Kidney epithelial cell (primary cell): ENCODE measurements around the gene PLXNA2. TPM values are rescaled to one million over a fixed set of nuclear protein-coding genes. Genes with fewer than 3 reads are reported as not detected.

Experiments used
- DNase-seq: peaks from one replicate; pipeline ENCODE4 v3.0.0-alpha.2; 2010; ENCODE audit warnings: low read depth
- H3K27me3 ChIP-seq: 2 replicates; pipeline ENCODE4 v1.6.0; 2011; ENCODE audit warnings: low read length; ENCODE audit not compliant: control insufficient read depth, insufficient read depth
- H3K36me3 ChIP-seq: 2 replicates; pipeline ENCODE4 v1.5.1; 2011; ENCODE audit warnings: low read length; ENCODE audit not compliant: control insufficient read depth, insufficient read depth
- H3K4me3 ChIP-seq: 2 replicates; pipeline ENCODE4 v1.5.1; 2011; ENCODE audit warnings: low read depth, mild to moderate bottlenecking, control low read depth, low read length
- total RNA-seq: library from RNA; depleted of rRNA; stranded (reverse); fragments of >200 nt; gene quantifications from 2 replicates; pipeline ENCODE4 v1.2.3, GENCODE V29; 2015
- TF ChIP-seq, protein P1 (sequence below): IDR thresholded peaks from 2 replicates; pipeline ENCODE4 v1.5.1; 2011; ENCODE audit warnings: mild to moderate bottlenecking, moderate library complexity, low read length, control low read depth, inconsistent platforms; ENCODE audit not compliant: insufficient read depth, poor library complexity, severe bottlenecking

Gene PLXNA2
- total RNA-seq, 1 donor from 2014 or later: 6.9 TPM

DNA sequence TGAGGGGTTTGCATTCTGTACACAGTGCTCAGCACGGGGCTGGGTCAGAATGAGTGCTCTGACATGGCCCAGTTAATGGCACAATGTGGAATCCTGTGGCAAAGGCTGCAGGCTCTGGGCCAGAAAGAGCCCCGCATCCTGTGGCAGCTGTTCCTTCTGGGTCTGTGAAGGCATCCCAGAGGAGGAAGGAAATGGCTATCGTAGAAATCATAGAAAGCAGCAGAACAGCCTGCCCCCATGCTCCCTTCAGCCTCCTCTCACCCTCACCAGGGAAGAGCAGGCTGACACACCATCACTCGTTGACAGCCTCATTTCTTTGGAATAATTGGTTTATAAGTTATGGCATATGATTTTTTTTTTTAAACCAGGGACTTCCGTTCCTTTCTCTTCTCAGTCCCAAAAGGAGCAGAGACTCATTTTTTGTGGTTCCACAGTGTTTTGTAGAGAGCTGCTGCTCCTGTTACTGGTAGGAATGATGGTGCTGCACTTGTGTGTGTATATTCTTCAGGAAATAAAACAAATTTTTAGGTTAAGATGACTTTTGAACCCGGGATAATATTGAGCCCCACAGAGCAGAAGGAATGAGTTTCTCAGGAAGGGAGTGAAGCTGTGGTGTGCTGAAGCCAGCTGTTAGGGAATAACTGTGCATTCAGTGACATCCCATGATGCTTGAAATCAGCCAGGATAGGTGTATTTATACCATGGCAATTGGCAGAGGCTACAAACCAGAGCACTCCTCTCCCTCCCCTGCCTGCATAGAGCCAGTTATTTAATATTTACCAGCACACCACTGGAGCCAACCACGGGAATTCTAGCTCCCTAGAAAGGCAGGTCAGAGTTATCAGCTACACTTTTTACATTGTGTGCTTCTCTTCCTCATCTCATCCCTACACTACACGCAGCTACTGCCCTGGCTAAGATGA, 32.0 kb downstream of the PLXNA2 start:
- TF ChIP-seq, protein P1, sequence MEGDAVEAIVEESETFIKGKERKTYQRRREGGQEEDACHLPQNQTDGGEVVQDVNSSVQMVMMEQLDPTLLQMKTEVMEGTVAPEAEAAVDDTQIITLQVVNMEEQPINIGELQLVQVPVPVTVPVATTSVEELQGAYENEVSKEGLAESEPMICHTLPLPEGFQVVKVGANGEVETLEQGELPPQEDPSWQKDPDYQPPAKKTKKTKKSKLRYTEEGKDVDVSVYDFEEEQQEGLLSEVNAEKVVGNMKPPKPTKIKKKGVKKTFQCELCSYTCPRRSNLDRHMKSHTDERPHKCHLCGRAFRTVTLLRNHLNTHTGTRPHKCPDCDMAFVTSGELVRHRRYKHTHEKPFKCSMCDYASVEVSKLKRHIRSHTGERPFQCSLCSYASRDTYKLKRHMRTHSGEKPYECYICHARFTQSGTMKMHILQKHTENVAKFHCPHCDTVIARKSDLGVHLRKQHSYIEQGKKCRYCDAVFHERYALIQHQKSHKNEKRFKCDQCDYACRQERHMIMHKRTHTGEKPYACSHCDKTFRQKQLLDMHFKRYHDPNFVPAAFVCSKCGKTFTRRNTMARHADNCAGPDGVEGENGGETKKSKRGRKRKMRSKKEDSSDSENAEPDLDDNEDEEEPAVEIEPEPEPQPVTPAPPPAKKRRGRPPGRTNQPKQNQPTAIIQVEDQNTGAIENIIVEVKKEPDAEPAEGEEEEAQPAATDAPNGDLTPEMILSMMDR: no peak
- Histone ChIP-seq H3K4me3 (no peak overlapping the region), H3K36me3 (no peaks in the 10 kb centered on the region), H3K27me3 (no peaks in the 10 kb centered on the region)
- DNase-seq: no peak

DNA sequence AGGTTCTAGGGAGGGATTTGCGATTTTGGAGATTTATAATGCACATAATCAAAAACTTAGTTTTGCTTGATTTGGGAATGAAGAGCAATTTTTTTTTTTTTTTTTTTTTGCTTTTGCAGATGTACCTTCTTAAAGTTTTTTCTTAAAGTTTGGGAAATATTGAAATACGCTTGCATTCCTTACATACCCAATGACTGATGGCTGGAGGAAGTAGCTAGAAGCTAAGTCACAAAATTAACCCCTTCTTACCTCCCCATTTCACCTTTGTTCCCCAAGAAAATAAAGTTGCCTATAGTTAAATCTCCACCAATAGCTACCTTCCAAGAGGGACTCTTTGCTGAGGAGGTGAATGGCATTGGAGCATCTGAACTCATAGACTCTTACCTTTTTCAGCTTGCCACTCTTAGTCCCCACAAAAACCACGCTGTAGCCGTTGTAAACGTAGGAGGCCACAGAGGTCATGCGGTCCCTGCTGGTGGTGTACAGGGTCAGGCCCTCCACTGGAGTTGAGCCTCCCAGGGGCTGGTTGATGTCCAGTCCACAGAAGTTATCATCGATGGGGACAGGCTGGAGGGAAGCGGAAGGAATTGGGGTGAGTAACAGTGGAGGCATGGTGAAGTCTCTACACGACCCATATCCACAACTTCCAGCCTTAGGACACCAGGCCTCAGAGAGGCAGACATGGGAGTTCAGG, 34.1 kb downstream of the PLXNA2 start:
- Histone ChIP-seq H3K36me3 (no peaks in the 10 kb centered on the region), H3K27me3 (no peaks in the 10 kb centered on the region), H3K4me3 (no peak overlapping the region)
- TF ChIP-seq, protein P1: no peak
- no peak for DNase-seq

DNA sequence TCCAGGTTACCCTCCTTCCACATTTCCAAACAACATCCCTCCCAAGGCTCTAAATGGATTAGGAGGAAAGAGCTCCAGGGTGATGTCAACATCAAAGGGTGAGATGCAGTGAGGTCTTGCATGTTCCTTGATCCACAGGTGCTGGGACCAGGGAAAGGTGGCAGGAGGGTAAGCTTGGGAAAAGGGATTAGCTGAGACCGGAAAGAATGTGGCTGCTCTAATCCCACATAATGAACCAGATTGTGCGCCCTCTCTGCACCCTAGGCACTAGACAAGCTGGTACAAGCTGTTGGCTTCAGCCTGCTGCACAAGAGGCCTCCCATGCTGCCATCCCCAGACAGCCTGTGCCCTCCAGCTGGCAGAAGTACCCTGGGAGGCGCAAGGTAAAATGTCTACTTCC, 34.9 kb downstream of the PLXNA2 start:
- TF ChIP-seq, protein P1: no peak
- no peaks in the 10 kb centered on the region for H3K36me3 ChIP-seq

DNA sequence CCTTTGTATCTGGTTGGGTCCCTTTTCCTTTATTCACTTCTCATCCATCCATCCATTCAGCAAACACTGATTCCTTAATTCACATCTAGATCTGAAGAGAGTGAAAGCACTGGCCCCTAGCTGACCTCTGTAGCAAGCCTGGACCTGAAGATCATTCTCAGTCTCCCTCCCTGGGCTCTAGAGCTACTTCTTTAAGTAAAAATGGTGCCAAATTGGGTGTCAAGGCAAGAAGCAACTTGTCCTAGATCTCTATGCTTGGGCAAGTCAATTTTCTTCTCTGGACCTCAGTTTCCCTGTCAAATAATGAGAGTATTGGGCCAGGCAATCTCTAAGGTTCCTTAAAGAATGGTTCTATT, 36.1 kb downstream of the PLXNA2 start:
- DNase-seq: no peak
- Histone ChIP-seq H3K36me3 (no peaks in the 10 kb centered on the region), H3K27me3 (no peaks in the 10 kb centered on the region), H3K4me3 (no peak overlapping the region)
- TF ChIP-seq, protein P1: no peak

More for the DNA sequence above, 34.9 kb downstream of the PLXNA2 start:
- H3K27me3 ChIP-seq: no peaks in the 10 kb centered on the region
- H3K4me3 ChIP-seq: no peak overlapping the region
- no peak for DNase-seq

DNA sequence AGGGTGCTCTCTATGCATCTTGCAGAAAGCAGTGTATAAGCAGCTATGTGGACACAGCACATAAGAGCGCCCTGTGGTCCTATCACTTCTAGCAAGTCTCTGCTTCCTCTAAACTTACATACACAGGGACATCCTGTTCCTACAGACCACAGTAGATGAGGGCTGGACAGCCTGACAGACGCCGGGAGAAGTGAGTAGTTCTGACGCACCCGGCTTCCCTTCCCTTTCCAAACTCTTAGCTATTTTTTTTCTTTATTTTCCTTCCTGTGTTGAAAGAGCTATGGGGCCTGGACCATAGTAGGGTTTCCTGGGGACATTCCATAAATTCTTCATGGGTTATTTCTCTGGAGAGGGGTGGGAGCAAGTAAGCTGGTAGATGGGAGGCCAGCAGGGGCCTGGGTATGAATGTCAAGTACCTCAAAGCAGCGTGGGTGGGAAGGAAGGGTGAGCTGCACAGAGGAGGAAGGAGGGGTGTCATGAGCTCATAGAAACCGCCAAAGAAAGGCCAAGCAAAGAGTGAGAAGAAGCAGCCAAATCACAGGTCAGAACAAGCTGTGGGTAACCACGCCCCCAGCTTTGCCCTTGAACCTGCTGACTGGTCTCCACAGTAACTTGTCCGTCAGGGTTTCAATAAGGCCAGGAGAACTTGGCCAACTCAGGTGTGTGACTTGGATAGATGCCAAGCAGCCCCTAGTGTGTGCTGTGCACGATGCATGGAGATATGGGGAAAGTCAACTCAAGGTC, 36.6 kb downstream of the PLXNA2 start:
- H3K36me3 ChIP-seq: no peaks in the 10 kb centered on the region
- no peaks in the 10 kb centered on the region for H3K27me3 ChIP-seq
- TF ChIP-seq, protein P1: no peak
- peak; percentile 75 for DNase-seq
- H3K4me3 ChIP-seq: no peak overlapping the region
